K562 (cell line): Measurements from ENCODE around the gene FOXO3. TPM values are rescaled to one million over a fixed set of nuclear protein-coding genes. Genes with fewer than 3 reads are reported as not detected.
A peak's percentile ranks its signal among the peaks of the same experiment; 100 is the strongest.

ENCODE experiments used
- ATAC-seq: fragments of 200-7000 bp; cut with Tn5 transposase; 3 replicates; pipeline ENCODE4 v1.9.1; 2020; ENCODE audit warnings: moderate library complexity
- BruUV-seq: library from RNA; stranded (reverse); fragments of 400-500 nt; replicated peaks from 2 replicates; lab custom pipeline; 2021; lab: Mats Ljungman, UMichigan
- CTCF ChIA-PET: fragments of 300-600 bp; formaldehyde crosslinking; extraction: SDS; loops from one replicate; lab custom pipeline; 2021; ENCODE audit warnings: low intra/inter-chr PET ratio; lab: Yijun Ruan, JAX
- POLR2A ChIA-PET: fragments of 300-600, 350-650 bp; sonication (Branson Sonifier 250); formaldehyde crosslinking; extraction: SDS; loops from one replicate; lab custom pipeline; 2021; ENCODE audit warnings: antibody characterized with exemption, inconsistent platforms; lab: Yijun Ruan, JAX
- DNase-seq, 4 experiments: peaks; one replicate each; pipeline versions ENCODE4 v3.0.0 to v3.0.0-alpha.2; 2011 to 2018; ENCODE audit warnings: low spot score in 3 of 4, mixed read lengths in 3 of 4; ENCODE audit errors: extremely low read depth in 1 of 4
- FAIRE-seq: peaks from 2 replicates; lab custom pipeline; 2011; peaks lifted over from hg19 to GRCh38; lab: Jason Lieb, UNC
- H2AFZ ChIP-seq: 2 replicates; pipeline ENCODE4 v1.6.0; 2011; ENCODE audit warnings: low read depth, low read length, control low read depth, inconsistent platforms
- H3K27ac ChIP-seq: fragments of 200-600 bp; 3 replicates; pipeline ENCODE4 v1.8.0; 2011; ENCODE audit warnings: low read depth, mild to moderate bottlenecking, control low read depth, inconsistent platforms, low read length, moderate library complexity, mixed read lengths; ENCODE audit errors: extremely low read depth
- H3K27me3 ChIP-seq, 2 experiments: fragments of 300-600 bp in 1 of 2; 2 replicates in 1 of 2; 3 replicates in 1 of 2; pipeline versions ENCODE4 v1.6.0 to v1.8.0; 2011; ENCODE audit warnings: inconsistent platforms in 2 of 2, low read length in 2 of 2, mild to moderate bottlenecking in 1 of 2, mixed read lengths in 1 of 2, moderate library complexity in 1 of 2; ENCODE audit not compliant: control insufficient read depth in 2 of 2, insufficient read depth in 2 of 2
- H3K36me3 ChIP-seq: fragments of 300-600 bp; 3 replicates; pipeline ENCODE4 v1.8.0; 2011; ENCODE audit warnings: mild to moderate bottlenecking, low read length, inconsistent platforms; ENCODE audit not compliant: control insufficient read depth, insufficient read depth
- H3K4me1 ChIP-seq, 2 experiments: fragments of 200-600 bp in 1 of 2; replicated peaks in 1 of 2; 2 replicates in 1 of 2; 3 replicates in 1 of 2; pipeline versions ENCODE4 v1.5.1 to v1.8.0; 2011; ENCODE audit warnings: inconsistent platforms in 2 of 2, low read length in 2 of 2, mild to moderate bottlenecking in 1 of 2, mixed read lengths in 1 of 2, moderate library complexity in 1 of 2; ENCODE audit not compliant: control insufficient read depth in 2 of 2, insufficient read depth in 2 of 2
- H3K4me2 ChIP-seq: 2 replicates; pipeline ENCODE4 v1.6.1; 2011; ENCODE audit warnings: low read length, control low read depth, inconsistent platforms, mixed read lengths; ENCODE audit not compliant: insufficient read depth
- H3K4me3 ChIP-seq: fragments of 200-600 bp; sonication (generic), shearing (Covaris generic); 2 replicates; pipeline ENCODE4 v1.5.1; 2016; ENCODE audit warnings: control low read depth, inconsistent platforms
- H3K79me2 ChIP-seq: fragments of 200-600 bp; 3 replicates; pipeline ENCODE4 v1.8.0; 2011; ENCODE audit warnings: low read length, inconsistent platforms; ENCODE audit not compliant: control insufficient read depth, insufficient read depth
- H3K9ac ChIP-seq, 2 experiments: 2 replicates each; pipeline versions ENCODE4 v1.6.0 to v1.6.1; 2011; ENCODE audit warnings: low read depth in 2 of 2, low read length in 2 of 2, control low read depth in 1 of 2, inconsistent platforms in 1 of 2, mild to moderate bottlenecking in 1 of 2, mixed read lengths in 1 of 2; ENCODE audit not compliant: insufficient read depth in 1 of 2
- H3K9me1 ChIP-seq: one replicate; pipeline ENCODE4 v1.6.0; 2011; ENCODE audit warnings: inconsistent platforms, mild to moderate bottlenecking, low read length, moderate library complexity; ENCODE audit not compliant: control insufficient read depth, insufficient read depth
- H3K9me3 ChIP-seq: replicated peaks from 2 replicates; pipeline ENCODE4 v1.5.1; 2011; ENCODE audit warnings: low read depth, low read length, inconsistent platforms; ENCODE audit not compliant: control insufficient read depth, insufficient read depth
- H4K20me1 ChIP-seq: replicated peaks from 2 replicates; pipeline ENCODE4 v1.6.1; 2011; ENCODE audit warnings: low read length, inconsistent platforms, mixed read lengths; ENCODE audit not compliant: control insufficient read depth, insufficient read depth
- ARID1B ChIP-seq: fragments of 450-650 bp; IDR thresholded peaks from 2 replicates; pipeline ENCODE4 v1.6.1; 2016; ENCODE audit warnings: antibody characterized with exemption, mild to moderate bottlenecking, inconsistent platforms
- CBFA2T2 ChIP-seq: fragments of 450-650 bp; conservative IDR thresholded peaks from 2 replicates; pipeline ENCODE4 v1.6.1; 2017; ENCODE audit warnings: mild to moderate bottlenecking
- CBFA2T3 ChIP-seq: fragments of 450-650 bp; IDR thresholded peaks from 2 replicates; pipeline ENCODE4 v1.6.1; 2017
- CBX2 ChIP-seq: fragments of 200-600 bp; sonication (generic); IDR thresholded peaks from one replicate; pipeline ENCODE4 v1.6.1; 2012; ENCODE audit warnings: mild to moderate bottlenecking, low read length, inconsistent platforms; ENCODE audit not compliant: insufficient read depth, poor library complexity, severe bottlenecking
- HBP1 ChIP-seq: fragments of 450-650 bp; formaldehyde crosslinking; IDR thresholded peaks from 2 replicates; pipeline ENCODE4 v1.4.0; 2022; ENCODE audit warnings: missing genetic modification characterization
- HDAC1 ChIP-seq, 2 experiments: fragments of 450-650 bp; IDR thresholded peaks; 2 replicates each; pipeline ENCODE4 v1.6.1; 2016 to 2017; ENCODE audit warnings: inconsistent platforms in 1 of 2, mild to moderate bottlenecking in 1 of 2, moderate library complexity in 1 of 2
- MIER1 ChIP-seq: fragments of 450-650 bp; IDR thresholded peaks from 2 replicates; pipeline ENCODE4 v1.6.1; 2016; ENCODE audit warnings: antibody characterized with exemption, mild to moderate bottlenecking, low read depth
- MITF ChIP-seq: IDR thresholded peaks from 2 replicates; pipeline ENCODE4 v1.6.1; 2014; ENCODE audit warnings: antibody characterized with exemption
- NCOR1 ChIP-seq: fragments of 450-650 bp; IDR thresholded peaks from 2 replicates; pipeline ENCODE4 v1.6.1; 2016; ENCODE audit warnings: mild to moderate bottlenecking, moderate library complexity
- PTTG1 ChIP-seq: fragments of 450-650 bp; IDR thresholded peaks from 2 replicates; pipeline ENCODE4 v1.6.1; 2016; ENCODE audit warnings: low read depth, mild to moderate bottlenecking, missing genetic modification characterization, missing compliant biosample characterization
- TCF3 ChIP-seq: sonication (generic); formaldehyde crosslinking; IDR thresholded peaks from 2 replicates; pipeline ENCODE4 v1.4.0; 2020; ENCODE audit warnings: mild to moderate bottlenecking, missing genetic modification reagents
- ZNF79 ChIP-seq: fragments of 250-450 bp; sonication (Bioruptor Pico); IDR thresholded peaks from 2 replicates; pipeline ENCODE4 v1.4.0; 2020; ENCODE audit warnings: low read depth, mild to moderate bottlenecking, moderate library complexity
- WGBS: fragments of 100-300 bp; shearing (Covaris generic); methylation state at CpG from one replicate; pipeline ENCODE4 v1.1.6; 2016; ENCODE audit warnings: low coverage, mixed read lengths; ENCODE audit not compliant: insufficient coverage; ENCODE audit errors: missing lambda C conversion rate; 5-methylcytosine and 5-hydroxymethylcytosine counted together
- in situ Hi-C: fragments of 300-500 bp; cut with MboI; formaldehyde crosslinking; loops from 4 replicates; pipeline ENCODE4 v1.15.0; 2018; ENCODE audit warnings: inconsistent platforms, mixed read lengths
- intact Hi-C: fragments of 100-400 bp; cut with micrococcal nuclease; formaldehyde crosslinking; loops from 2 replicates; pipeline ENCODE4 v1.14.2; 2022
- polyA plus RNA-seq, 8 experiments: library from polyadenylated mRNA; depleted of rRNA in 4 of 8; stranded (reverse) in 5 of 8; unstranded in 3 of 8; fragments of >200 nt; fragmentation: Nextera tagmentation in 2 of 8; fragmentation: Illumina TruSeq in 1 of 8; extraction: Ambion mirVana in 2 of 8; extraction: Trizol in 1 of 8; gene quantifications; 2 replicates each; pipeline versions ENCODE4 v1.2.1 to v1.2.3, GENCODE V29; 2011 to 2014; ENCODE audit warnings: inconsistent platforms in 1 of 8, missing spikeins in 1 of 8
- total RNA-seq, 7 experiments: library from RNA; depleted of rRNA in 6 of 7; stranded (reverse); fragments of >200 nt in 6 of 7; fragmentation: Illumina TruSeq in 2 of 7; extraction: Trizol in 2 of 7; gene quantifications; 2 replicates each; pipeline versions ENCODE4 v1.2.1 to v1.2.3, GENCODE V29; 2011 to 2021; ENCODE audit warnings: low replicate concordance in 1 of 7
- TF ChIP-seq, protein P1 (sequence below): sonication (generic); formaldehyde crosslinking; IDR thresholded peaks from 2 replicates; pipeline ENCODE4 v1.8.0; 2023; ENCODE audit warnings: mild to moderate bottlenecking, missing genetic modification reagents

The FOXO3 gene
- total and polyA plus RNA-seq, 9 of the 15 experiments (the other 6 are each of a cell fraction or from before 2014, with no cell fraction given): 3.0 to 14.6 (median 6.0) TPM

DNA sequence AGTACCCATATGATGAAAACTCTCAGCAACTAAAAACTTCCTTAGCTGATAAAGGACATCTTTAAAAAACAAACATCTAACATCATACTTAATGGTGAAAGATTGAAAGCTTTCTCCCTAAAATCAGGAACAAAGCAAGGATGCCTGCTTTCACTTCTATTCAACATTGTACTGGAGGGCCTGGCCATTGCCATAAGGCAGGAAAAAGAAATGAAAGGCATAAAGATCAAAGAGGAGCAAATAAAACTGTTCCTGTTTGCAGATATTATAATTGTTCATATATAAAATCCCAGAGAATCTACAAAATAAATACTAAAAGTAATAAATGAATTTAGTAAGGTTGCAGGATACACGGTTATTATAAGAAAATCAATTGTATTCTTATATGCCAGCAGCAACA is 162.9 kb downstream of the FOXO3 start (continued):
- no peak for TF ChIP-seq MITF
- TF ChIP-seq ZNF79 (CRISPR knock-in tag): no peak
- TF ChIP-seq CBX2: no peak
- TF ChIP-seq HBP1 (CRISPR knock-in tag): no peak
- TF ChIP-seq PTTG1 (tag): no peak
- TF ChIP-seq, all 486 proteins: peak for 0

DNA sequence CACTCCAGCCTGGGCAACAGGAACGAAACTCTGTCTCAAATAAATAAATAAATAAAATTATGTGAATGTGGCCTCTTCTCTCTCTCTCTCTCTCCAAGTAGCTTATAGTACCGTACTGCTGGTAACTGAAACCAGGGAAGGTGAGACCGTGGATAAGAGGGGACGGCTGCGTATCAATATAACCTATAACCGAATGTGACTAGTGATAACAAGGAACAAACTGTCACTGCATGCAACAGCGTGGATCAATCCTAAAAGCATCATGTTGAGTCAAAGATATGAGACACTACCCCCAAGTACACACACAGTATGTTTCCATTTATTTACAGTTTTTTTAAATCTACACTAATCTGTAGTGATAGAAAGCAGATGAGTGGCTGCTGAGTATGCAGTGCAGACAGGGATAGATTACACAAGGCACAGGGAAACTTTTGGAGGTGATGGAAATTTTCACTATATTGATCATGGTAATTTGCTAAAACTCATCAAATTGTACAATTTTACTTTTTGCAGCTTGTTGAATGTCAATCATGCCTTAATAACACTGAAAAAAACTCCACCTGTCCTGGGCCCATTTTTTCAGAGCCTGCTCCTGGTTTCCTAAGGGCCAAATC is 166.1 kb downstream of the FOXO3 start:
- Histone ChIP-seq H3K79me2 (no peaks in the 10 kb centered on the region), H3K9me3 (no peaks in the 10 kb centered on the region), H3K27me3 (peaks cover 10 to 28% of the 10 kb centered on the region in 2 experiments; a peak in 4 of 5 replicates), H3K9me1 (no peaks in the 10 kb centered on the region), H2AFZ (no peak overlapping the region), H4K20me1 (no peaks in the 10 kb centered on the region), H3K36me3 (no peaks in the 10 kb centered on the region), H3K9ac (no peak overlapping the region), H3K27ac (no peak overlapping the region), H3K4me2 (no peak overlapping the region), H3K4me1 (peaks cover 0 to 3% of the 10 kb centered on the region in 2 experiments; a peak in 1 of 5 replicates), H3K4me3 (no peak overlapping the region)
- ChIA-PET CTCF (no interaction called here), POLR2A (interaction anchor here (2.0 kb wide), 1 partner anchor 11 kb away, joined by 8 read pairs; no protein-coding TSS in a partner anchor)
- ATAC-seq (no peak), DNase-seq (no peak), FAIRE-seq (no peak)
- TF ChIP-seq NCOR1: peak; percentile 44; the same call in 1 of the 2 replicates
- peak; percentile 60 for TF ChIP-seq TCF3 (CRISPR knock-in tag)
- TF ChIP-seq ARID1B: 0 out of 2 replicates have a peak, but pooled peaks have one; percentile 13
- no peak for TF ChIP-seq MIER1
- peak; percentile 76 for TF ChIP-seq CBFA2T3
- peak; percentile 59 for TF ChIP-seq CBFA2T2
- TF ChIP-seq, protein P1, sequence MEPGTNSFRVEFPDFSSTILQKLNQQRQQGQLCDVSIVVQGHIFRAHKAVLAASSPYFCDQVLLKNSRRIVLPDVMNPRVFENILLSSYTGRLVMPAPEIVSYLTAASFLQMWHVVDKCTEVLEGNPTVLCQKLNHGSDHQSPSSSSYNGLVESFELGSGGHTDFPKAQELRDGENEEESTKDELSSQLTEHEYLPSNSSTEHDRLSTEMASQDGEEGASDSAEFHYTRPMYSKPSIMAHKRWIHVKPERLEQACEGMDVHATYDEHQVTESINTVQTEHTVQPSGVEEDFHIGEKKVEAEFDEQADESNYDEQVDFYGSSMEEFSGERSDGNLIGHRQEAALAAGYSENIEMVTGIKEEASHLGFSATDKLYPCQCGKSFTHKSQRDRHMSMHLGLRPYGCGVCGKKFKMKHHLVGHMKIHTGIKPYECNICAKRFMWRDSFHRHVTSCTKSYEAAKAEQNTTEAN (CRISPR knock-in tag): no peak
- TF ChIP-seq HDAC1 (IDR thresholded peaks at IDR 0.05): no peak
- WGBS: 16% methylated on average over 7 of the region's 7 CpGs
- in situ Hi-C loops (no loop called here), intact Hi-C loops (no loop called here)
- BruUV-seq: no TSS peak
